Measurements from ENCODE around the gene GSS. TPM values are rescaled to one million over a fixed set of nuclear protein-coding genes. Genes with fewer than 3 reads are reported as not detected.

Gene GSS
- total and polyA plus RNA-seq, 2 donors (not counting 3 experiments of a cell fraction or from before 2014, with no cell fraction given), result 47.9 to 65.1 TPM

DNA sequence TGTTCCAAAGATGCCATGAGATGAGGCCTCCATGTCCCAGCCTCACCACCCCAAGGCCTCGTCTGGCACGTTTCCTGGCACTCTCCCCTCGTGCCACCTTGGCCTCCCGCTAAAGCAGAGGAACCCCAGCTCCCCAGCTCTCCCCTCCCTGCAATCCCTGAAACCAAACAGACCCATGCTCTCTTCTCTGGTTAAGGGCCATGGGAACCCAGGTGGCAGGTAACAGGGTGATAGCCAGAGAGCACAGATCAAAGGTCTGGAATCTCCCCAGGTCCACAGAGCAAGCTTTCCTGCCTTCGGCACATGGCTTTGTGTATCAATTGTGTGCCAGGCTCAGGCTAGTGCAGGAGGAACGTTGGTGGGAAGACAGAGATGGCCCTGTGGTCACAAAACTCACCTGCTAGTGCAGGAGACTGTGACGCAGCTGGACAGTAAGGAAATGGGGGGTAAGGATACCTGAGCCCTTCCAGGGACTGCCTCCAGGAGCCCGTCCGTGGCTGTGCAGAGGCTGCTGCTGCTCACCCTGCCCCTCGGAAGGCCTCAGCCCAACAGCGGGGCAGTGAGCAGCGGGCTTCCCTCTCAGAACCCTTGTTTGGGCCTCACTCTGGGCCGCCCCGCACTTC is 39.0 kb upstream of the GSS start:
- no peaks in the 10 kb centered on the region for H3K27me3 ChIP-seq (ENCODE audit: control insufficient read depth in 2 of 2, insufficient read depth in 2 of 2, low read length in 2 of 2)
- no peaks in the 10 kb centered on the region for H3K9me3 ChIP-seq (replicated peaks; ENCODE audit: control insufficient read depth, insufficient read depth, low read length)
- H3K4me1 ChIP-seq (ENCODE audit: control insufficient read depth, extremely low read depth, insufficient read depth, low read length), result no peaks in the 10 kb centered on the region
- no peak overlapping the region for H3K4me2 ChIP-seq (ENCODE audit: insufficient read depth, low read length)
- no TSS peak for BruUV-seq (replicated peaks)
- DNase-seq (ENCODE audit: low read depth, low spot score), result no peak
- intact Hi-C loops (cut with micrococcal nuclease) (no loop called here), dilution Hi-C loops (cut with MboI; ENCODE audit: extremely low pct_ligation_motif_present, low sequenced_read_pairs) (no loop called here)
- CTCF ChIA-PET, result interaction anchor here (1.5 kb wide), 1 partner anchor 121 kb away, joined by 8 read pairs; no protein-coding TSS in a partner anchor
- peaks cover 0 to 35% of the 10 kb centered on the region in 2 experiments for H3K36me3 ChIP-seq (ENCODE audit: control insufficient read depth in 2 of 2, extremely low read depth in 1 of 2, insufficient read depth in 2 of 2, low read length in 2 of 2)
- H3K79me2 ChIP-seq (ENCODE audit: control insufficient read depth, insufficient read depth, low read length), result no peaks in the 10 kb centered on the region
- FAIRE-seq, result no peak
- H3K9me1 ChIP-seq (replicated peaks; ENCODE audit: control insufficient read depth, extremely low read depth, insufficient read depth, low read length), result no peaks in the 10 kb centered on the region
- no peak overlapping the region for H2AFZ ChIP-seq (ENCODE audit: low read depth, low read length)
- POLR2A ChIA-PET, result no interaction called here
- TF ChIP-seq POLR2AphosphoS5 (IDR thresholded peaks at IDR 0.05; ENCODE audit: insufficient read depth, low read depth, low read length) (no peak), CTCF (IDR thresholded peaks at IDR 0.05; ENCODE audit: extremely low read depth in 1 of 2, insufficient read depth in 1 of 2, low read depth in 1 of 2, low read length in 2 of 2) (no peak), EZH2 (IDR thresholded peaks at IDR 0.05; ENCODE audit: borderline replicate concordance, low read depth, low read length, severe bottlenecking) (no peak), GATA2 (IDR thresholded peaks at IDR 0.05; ENCODE audit: insufficient read depth, insufficient read length, low read depth, low read length) (no peak), JUN (IDR thresholded peaks at IDR 0.05; ENCODE audit: borderline replicate concordance, insufficient read depth, insufficient read length, low read depth) (no peak), POLR2A (IDR thresholded peaks at IDR 0.05; ENCODE audit: low read depth, low read length) (no peak), MYC (IDR thresholded peaks at IDR 0.05; ENCODE audit: low read depth, low read length) (no peak), FOS (IDR thresholded peaks at IDR 0.05; ENCODE audit: borderline replicate concordance, insufficient read depth, low read length) (no peak)
- TF ChIP-seq, protein P1, sequence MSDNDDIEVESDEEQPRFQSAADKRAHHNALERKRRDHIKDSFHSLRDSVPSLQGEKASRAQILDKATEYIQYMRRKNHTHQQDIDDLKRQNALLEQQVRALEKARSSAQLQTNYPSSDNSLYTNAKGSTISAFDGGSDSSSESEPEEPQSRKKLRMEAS (IDR thresholded peaks at IDR 0.05; ENCODE audit: insufficient read depth, insufficient read length), result no peak
- H3K27ac ChIP-seq (ENCODE audit: insufficient read depth, low read depth, low read length), result no peak overlapping the region
- no peak overlapping the region for H3K9ac ChIP-seq (replicated peaks; ENCODE audit: extremely low read depth, insufficient read depth, low read length)
- H3K4me3 ChIP-seq (replicated peaks in 1 of 3; ENCODE audit: insufficient read depth in 1 of 3, low read depth in 1 of 3, low read length in 3 of 3), result no peak overlapping the region
- H4K20me1 ChIP-seq (replicated peaks; ENCODE audit: control insufficient read depth, extremely low read depth, insufficient read depth, low read length), result no peaks in the 10 kb centered on the region

All from endothelial cell of umbilical vein (primary cell).